Stomach (tissue), 4 donors: ENCODE data around the gene DPH6.

Experiments
- POLR2A ChIP-seq, 4 donors: fragments of 450-650 bp; IDR thresholded peaks; one replicate each; pipeline ENCODE4 v1.6.1; 2016; ENCODE audit warnings: antibody characterized with exemption in 4 of 4, control low read depth in 2 of 4, mild to moderate bottlenecking in 1 of 4, moderate library complexity in 1 of 4
- POLR2AphosphoS5 ChIP-seq, 3 donors: sonication (generic); formaldehyde crosslinking; IDR thresholded peaks; one replicate each; pipeline ENCODE4 v1.6.1; 2016; ENCODE audit warnings: antibody characterized with exemption in 3 of 3
- TF ChIP-seq, protein P1 (sequence below), 7 experiments: fragments of 450-650 bp in 4 of 7; fragments of 200-600 bp in 3 of 7; sonication (generic) in 3 of 7; IDR thresholded peaks; one replicate each; pipeline ENCODE4 v1.5.1; 2016 to 2019; ENCODE audit warnings: antibody characterized with exemption in 7 of 7, control low read depth in 2 of 7, mild to moderate bottlenecking in 1 of 7

DNA sequence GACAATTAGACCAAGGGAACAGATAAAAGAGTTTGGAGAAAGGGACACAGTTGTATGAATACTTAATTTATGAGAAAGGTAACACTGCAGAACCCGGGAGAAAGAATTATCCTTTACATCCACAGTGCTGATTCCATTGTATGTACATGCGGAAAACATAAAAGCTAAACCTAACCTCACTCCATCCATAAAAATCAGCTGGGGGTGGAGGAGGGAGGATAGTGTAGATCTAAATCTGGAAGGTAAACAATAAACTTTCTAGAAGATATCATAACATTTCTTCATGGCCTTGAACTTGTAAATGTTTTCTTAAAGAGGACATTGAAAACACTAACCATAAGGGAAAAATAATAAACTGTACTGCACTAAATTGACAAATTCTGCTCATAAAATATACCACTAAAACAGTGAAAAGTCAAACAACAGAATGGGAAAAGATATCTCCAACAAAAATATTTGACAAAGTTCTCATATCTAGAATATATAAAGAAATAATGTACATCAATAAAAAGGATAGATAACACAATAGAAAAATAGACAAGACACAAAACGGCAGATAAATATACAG, 220.5 kb downstream of the DPH6 start:
- TF ChIP-seq, protein P1, sequence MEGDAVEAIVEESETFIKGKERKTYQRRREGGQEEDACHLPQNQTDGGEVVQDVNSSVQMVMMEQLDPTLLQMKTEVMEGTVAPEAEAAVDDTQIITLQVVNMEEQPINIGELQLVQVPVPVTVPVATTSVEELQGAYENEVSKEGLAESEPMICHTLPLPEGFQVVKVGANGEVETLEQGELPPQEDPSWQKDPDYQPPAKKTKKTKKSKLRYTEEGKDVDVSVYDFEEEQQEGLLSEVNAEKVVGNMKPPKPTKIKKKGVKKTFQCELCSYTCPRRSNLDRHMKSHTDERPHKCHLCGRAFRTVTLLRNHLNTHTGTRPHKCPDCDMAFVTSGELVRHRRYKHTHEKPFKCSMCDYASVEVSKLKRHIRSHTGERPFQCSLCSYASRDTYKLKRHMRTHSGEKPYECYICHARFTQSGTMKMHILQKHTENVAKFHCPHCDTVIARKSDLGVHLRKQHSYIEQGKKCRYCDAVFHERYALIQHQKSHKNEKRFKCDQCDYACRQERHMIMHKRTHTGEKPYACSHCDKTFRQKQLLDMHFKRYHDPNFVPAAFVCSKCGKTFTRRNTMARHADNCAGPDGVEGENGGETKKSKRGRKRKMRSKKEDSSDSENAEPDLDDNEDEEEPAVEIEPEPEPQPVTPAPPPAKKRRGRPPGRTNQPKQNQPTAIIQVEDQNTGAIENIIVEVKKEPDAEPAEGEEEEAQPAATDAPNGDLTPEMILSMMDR (IDR thresholded peaks at IDR 0.05): no peak
- no peak for TF ChIP-seq POLR2AphosphoS5 (IDR thresholded peaks at IDR 0.05)
- TF ChIP-seq POLR2A (IDR thresholded peaks at IDR 0.05): no peak
